GM12878 (cell line): Measurements from ENCODE around the gene DYNC2H1.

Experiments
- ATF3 ChIP-seq: IDR thresholded peaks from 2 replicates; pipeline ENCODE4 v1.6.1; 2011; ENCODE audit warnings: low read depth, mild to moderate bottlenecking, low read length, moderate library complexity, borderline replicate concordance; ENCODE audit errors: extremely low read depth
- ATF7 ChIP-seq: fragments of 450-650 bp; IDR thresholded peaks from 2 replicates; pipeline ENCODE4 v1.6.1; 2016; ENCODE audit warnings: low read depth, mild to moderate bottlenecking
- CTCF ChIP-seq, 3 experiments: IDR thresholded peaks in 2 of 3; conservative IDR thresholded peaks in 1 of 3; 2 replicates each; pipeline ENCODE4 v1.5.1; 2011; ENCODE audit warnings: low read depth in 3 of 3, low read length in 3 of 3, mild to moderate bottlenecking in 3 of 3, control low read depth in 2 of 3, moderate library complexity in 2 of 3, inconsistent platforms in 1 of 3, mixed read lengths in 1 of 3; ENCODE audit not compliant: control insufficient read depth in 2 of 3, insufficient read depth in 1 of 3; ENCODE audit errors: extremely low read depth in 1 of 3
- EGR1 ChIP-seq, 2 experiments: IDR thresholded peaks; 1 replicate in 1 of 2; 2 replicates in 1 of 2; pipeline ENCODE4 v1.6.1; 2011 to 2012; ENCODE audit warnings: low read depth in 2 of 2, low read length in 2 of 2, borderline replicate concordance in 1 of 2, mild to moderate bottlenecking in 1 of 2, moderate library complexity in 1 of 2
- EP300 ChIP-seq, 2 experiments: fragments of 150-350 bp in 1 of 2; IDR thresholded peaks; 2 replicates each; pipeline ENCODE4 v1.6.1; 2011 to 2012; ENCODE audit warnings: low read depth in 2 of 2, low read length in 2 of 2, borderline replicate concordance in 1 of 2, improper control_type of control experiment in 1 of 2, inconsistent platforms in 1 of 2; ENCODE audit not compliant: control insufficient read depth in 1 of 2
- FOS ChIP-seq: IDR thresholded peaks from 3 replicates; pipeline ENCODE4 v1.6.1; 2011; ENCODE audit warnings: borderline replicate concordance; ENCODE audit not compliant: insufficient read length; ENCODE audit errors: extremely low read depth
- FOXM1 ChIP-seq: IDR thresholded peaks from 2 replicates; pipeline ENCODE4 v1.6.1; 2012; ENCODE audit warnings: low read depth, mild to moderate bottlenecking, inconsistent platforms, low read length, moderate library complexity
- JUND ChIP-seq: IDR thresholded peaks from 2 replicates; pipeline ENCODE4 v1.6.1; 2012; ENCODE audit warnings: low read depth, mild to moderate bottlenecking, low read length, improper control_type of control experiment, moderate library complexity
- MXI1 ChIP-seq: fragments of 150-350 bp; IDR thresholded peaks from 2 replicates; pipeline ENCODE4 v1.6.1; 2011; ENCODE audit warnings: low read depth, mild to moderate bottlenecking, inconsistent platforms, low read length, improper control_type of control experiment
- SMARCA5 ChIP-seq: fragments of 450-650 bp; IDR thresholded peaks from 2 replicates; pipeline ENCODE4 v1.6.1; 2017; ENCODE audit warnings: mild to moderate bottlenecking
- SRF ChIP-seq, 2 experiments: IDR thresholded peaks; 2 replicates each; pipeline ENCODE4 v1.6.1; 2011; ENCODE audit warnings: low read depth in 2 of 2, low read length in 2 of 2, mild to moderate bottlenecking in 1 of 2, moderate library complexity in 1 of 2
- ZNF687 ChIP-seq: fragments of 450-650 bp; IDR thresholded peaks from 2 replicates; pipeline ENCODE4 v1.6.1; 2017; ENCODE audit warnings: mild to moderate bottlenecking, moderate library complexity

GRCh38 chr11:103465555-103466140 lies 356.4 kb downstream of the DYNC2H1 start:
- TF ChIP-seq JUND = no peak
- TF ChIP-seq CTCF (IDR thresholded peaks at IDR 0.05 in 2 of 3, conservative IDR thresholded peaks at IDR 0.05 in 1 of 3; ENCODE audit: control insufficient read depth in 2 of 3, extremely low read depth in 1 of 3, insufficient read depth in 1 of 3, low read depth in 3 of 3, low read length in 3 of 3) = no peak
- no peak for TF ChIP-seq ATF3
- TF ChIP-seq EP300 (IDR thresholded peaks at IDR 0.05; ENCODE audit: borderline replicate concordance in 1 of 2, control insufficient read depth in 1 of 2, low read depth in 2 of 2, low read length in 2 of 2) = no peak
- TF ChIP-seq SRF (IDR thresholded peaks at IDR 0.05; ENCODE audit: low read depth in 2 of 2, low read length in 2 of 2) = no peak
- no peak for TF ChIP-seq FOXM1
- TF ChIP-seq MXI1 = no peak
- no peak for TF ChIP-seq EGR1 (IDR thresholded peaks at IDR 0.05; ENCODE audit: borderline replicate concordance in 1 of 2, low read depth in 2 of 2, low read length in 2 of 2)
- TF ChIP-seq SMARCA5 = no peak
- TF ChIP-seq FOS = no peak
- no peak for TF ChIP-seq ZNF687
- no peak for TF ChIP-seq ATF7
